GM06990 (cell line): ENCODE measurements around the gene GFRA1.

ENCODE experiments used
- DNase-seq: peaks from one replicate; pipeline ENCODE4 v3.0.0-alpha.2; 2011; ENCODE audit not compliant: insufficient read length; ENCODE audit errors: extremely low read depth
- H3K27me3 ChIP-seq: replicated peaks from 2 replicates; pipeline ENCODE4 v1.6.0; 2011; ENCODE audit warnings: low read length; ENCODE audit not compliant: control insufficient read depth, insufficient read depth
- H3K36me3 ChIP-seq: 2 replicates; pipeline ENCODE4 v1.5.1; 2011; ENCODE audit warnings: low read length; ENCODE audit not compliant: control insufficient read depth, insufficient read depth
- H3K4me3 ChIP-seq: replicated peaks from 2 replicates; pipeline ENCODE4 v1.5.1; 2011; ENCODE audit warnings: low read depth, mild to moderate bottlenecking, control low read depth, low read length
- TF ChIP-seq, protein P1 (sequence below): IDR thresholded peaks from 2 replicates; pipeline ENCODE4 v1.5.1; 2011; ENCODE audit warnings: low read length, control low read depth, mild to moderate bottlenecking, inconsistent platforms; ENCODE audit not compliant: insufficient read depth, poor library complexity, severe bottlenecking

The GFRA1 gene

DNA sequence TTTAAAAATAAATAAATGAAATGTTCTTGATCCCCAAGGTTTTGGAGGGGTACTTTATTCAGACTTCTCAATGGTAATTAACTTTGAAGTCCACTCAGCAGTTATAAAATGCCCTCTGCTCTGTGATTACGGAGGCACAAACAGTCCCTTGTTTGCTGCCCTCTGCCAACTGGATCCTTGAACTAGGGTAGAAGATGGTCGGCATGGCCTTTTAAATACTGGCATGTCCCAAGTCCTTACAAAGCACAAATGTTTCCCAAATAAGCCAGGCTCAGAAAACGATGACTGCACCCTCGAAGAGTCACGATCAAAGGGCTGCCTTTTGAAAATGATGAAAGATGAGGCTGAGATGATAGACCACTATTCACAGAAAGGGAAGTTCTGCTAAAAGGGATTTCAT lies 47.0 kb downstream of the GFRA1 start:
- TF ChIP-seq, protein P1, sequence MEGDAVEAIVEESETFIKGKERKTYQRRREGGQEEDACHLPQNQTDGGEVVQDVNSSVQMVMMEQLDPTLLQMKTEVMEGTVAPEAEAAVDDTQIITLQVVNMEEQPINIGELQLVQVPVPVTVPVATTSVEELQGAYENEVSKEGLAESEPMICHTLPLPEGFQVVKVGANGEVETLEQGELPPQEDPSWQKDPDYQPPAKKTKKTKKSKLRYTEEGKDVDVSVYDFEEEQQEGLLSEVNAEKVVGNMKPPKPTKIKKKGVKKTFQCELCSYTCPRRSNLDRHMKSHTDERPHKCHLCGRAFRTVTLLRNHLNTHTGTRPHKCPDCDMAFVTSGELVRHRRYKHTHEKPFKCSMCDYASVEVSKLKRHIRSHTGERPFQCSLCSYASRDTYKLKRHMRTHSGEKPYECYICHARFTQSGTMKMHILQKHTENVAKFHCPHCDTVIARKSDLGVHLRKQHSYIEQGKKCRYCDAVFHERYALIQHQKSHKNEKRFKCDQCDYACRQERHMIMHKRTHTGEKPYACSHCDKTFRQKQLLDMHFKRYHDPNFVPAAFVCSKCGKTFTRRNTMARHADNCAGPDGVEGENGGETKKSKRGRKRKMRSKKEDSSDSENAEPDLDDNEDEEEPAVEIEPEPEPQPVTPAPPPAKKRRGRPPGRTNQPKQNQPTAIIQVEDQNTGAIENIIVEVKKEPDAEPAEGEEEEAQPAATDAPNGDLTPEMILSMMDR = no peak
- no peak overlapping the region for H3K4me3 ChIP-seq
- H3K36me3 ChIP-seq = no peaks in the 10 kb centered on the region
- H3K27me3 ChIP-seq = no peaks in the 10 kb centered on the region
- no peak for DNase-seq

DNA sequence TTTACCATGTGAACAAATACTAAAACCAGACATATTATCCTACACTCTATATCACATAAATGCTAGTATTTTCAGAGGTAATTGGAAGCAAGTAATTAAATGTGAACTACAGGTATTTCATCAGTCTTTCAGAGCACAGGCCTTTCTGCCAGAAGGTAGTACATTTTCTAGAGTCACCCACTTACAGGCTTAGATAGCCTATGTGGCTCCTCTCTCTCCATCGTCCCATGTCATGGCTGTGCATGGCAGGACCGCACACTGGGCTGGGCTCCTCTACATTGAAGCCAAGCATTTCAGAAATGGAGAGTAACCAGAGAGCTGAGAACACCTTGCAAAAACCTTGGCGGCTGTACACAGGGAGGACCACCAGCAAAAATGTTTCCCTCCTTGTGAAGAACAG lies 49.7 kb downstream of the GFRA1 start:
- no peak for DNase-seq
- no peaks in the 10 kb centered on the region; the same call in 1 of the 2 replicates for H3K27me3 ChIP-seq
- TF ChIP-seq, protein P1 = no peak
- H3K36me3 ChIP-seq = no peaks in the 10 kb centered on the region
- H3K4me3 ChIP-seq = no peak overlapping the region

DNA sequence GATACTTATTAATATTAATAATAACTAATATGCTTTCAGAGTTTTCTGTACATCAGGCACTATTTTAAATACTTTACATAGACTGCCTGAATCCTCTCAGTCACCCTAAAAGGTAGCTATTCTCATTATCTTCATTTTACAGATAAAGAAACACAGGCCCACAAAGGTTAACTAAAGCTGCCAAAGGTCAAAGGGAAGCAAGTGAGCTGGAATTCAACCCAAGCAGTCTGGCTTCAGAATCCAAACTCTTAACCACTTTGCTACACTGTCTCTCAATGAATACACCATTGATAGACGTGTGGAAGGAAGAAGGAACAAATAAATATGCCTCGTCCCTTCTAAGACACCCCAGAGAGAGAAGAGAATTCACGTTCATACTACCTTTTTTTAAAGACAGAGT lies 52.0 kb downstream of the GFRA1 start:
- H3K36me3 ChIP-seq = no peaks in the 10 kb centered on the region
- TF ChIP-seq, protein P1 = no peak
- H3K27me3 ChIP-seq = no peaks in the 10 kb centered on the region; the same call in 1 of the 2 replicates
- DNase-seq = no peak
- H3K4me3 ChIP-seq = no peak overlapping the region

DNA sequence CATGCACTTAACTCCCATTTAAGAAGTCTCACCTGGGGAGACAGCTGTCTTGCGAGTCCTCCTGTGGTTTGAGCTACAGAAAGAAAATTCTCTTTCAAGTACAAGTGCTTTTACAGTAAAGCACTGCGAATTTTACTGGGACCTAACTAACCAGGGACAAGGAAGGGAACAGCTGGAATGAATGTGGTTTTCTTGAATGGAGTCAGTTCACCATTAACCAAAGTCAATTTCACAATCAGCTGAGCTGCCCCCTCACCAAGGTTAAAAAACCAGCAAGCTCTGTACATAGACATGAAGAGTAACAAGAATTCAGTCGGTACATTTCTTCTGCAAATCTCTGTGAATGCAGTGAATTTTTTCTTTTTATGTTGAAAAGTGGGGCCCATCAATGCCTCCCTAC lies 56.3 kb downstream of the GFRA1 start:
- no peaks in the 10 kb centered on the region for H3K36me3 ChIP-seq
- no peak overlapping the region for H3K4me3 ChIP-seq
- TF ChIP-seq, protein P1 = no peak
- no peak for DNase-seq
- H3K27me3 ChIP-seq = no peaks in the 10 kb centered on the region; the same call in 1 of the 2 replicates

DNA sequence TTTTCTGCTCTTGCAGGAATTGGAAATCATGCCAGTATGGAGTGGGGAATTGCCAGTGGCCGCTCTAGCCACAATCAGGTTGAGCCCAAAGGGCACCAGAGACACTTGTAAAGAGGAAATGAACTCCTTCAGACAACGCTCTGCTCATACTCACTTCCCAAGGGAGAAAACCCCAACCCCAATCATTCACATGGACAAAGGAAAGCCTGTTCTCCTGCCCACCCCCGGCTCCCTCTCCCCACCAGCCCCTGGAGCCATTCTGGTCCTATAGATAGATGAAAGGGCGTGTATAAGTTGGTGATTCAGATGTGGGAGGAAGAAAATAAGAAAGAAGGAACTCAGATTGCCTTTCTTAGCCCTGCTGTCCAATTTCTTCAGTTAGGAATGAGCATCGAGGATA lies 57.4 kb downstream of the GFRA1 start:
- Histone ChIP-seq H3K27me3 (no peaks in the 10 kb centered on the region; the same call in 1 of the 2 replicates), H3K4me3 (no peak overlapping the region), H3K36me3 (no peaks in the 10 kb centered on the region)
- TF ChIP-seq, protein P1 = no peak
- DNase-seq = no peak

DNA sequence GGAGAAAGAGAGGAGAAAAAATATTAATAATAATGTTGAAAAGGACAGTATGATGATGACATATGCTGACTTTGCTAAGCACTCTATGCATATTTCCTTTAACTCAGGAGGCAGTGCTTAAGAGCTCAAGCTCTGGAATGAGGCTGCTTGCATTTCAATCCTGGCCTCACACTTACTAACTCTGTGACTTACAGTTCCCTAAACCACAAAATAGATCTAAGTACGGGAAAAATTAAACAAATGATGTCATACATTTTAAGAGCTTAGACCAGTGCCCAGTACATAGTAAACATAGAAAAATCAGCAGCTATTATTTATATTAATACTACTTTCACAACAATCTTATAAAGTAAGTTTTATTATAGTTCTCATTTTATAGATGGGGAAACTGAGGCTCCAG lies 61.3 kb downstream of the GFRA1 start:
- Histone ChIP-seq H3K4me3 (no peak overlapping the region), H3K36me3 (no peaks in the 10 kb centered on the region), H3K27me3 (no peaks in the 10 kb centered on the region)
- no peak for DNase-seq
- TF ChIP-seq, protein P1 = no peak
